Liver (tissue), 9 donors: ENCODE measurements around the gene RGS21. TPM values are rescaled to one million over a fixed set of nuclear protein-coding genes. Genes with fewer than 3 reads are reported as not detected.

Experiments
- DNase-seq: peaks from one replicate; pipeline ENCODE4 v3.0.0-alpha.2; 2017; ENCODE audit warnings: low spot score
- H3K27ac ChIP-seq, 2 donors: one replicate each; pipeline ENCODE4 v1.7.0; 2013; ENCODE audit warnings: inconsistent platforms in 2 of 2, low read length in 2 of 2, control low read depth in 1 of 2, low read depth in 1 of 2, mild to moderate bottlenecking in 1 of 2
- H3K27me3 ChIP-seq, 4 donors: one replicate each; pipeline versions ENCODE4 v1.6.1 to v1.7.0; 2013; ENCODE audit warnings: low read length in 3 of 4, inconsistent platforms in 1 of 4, mild to moderate bottlenecking in 1 of 4, moderate library complexity in 1 of 4; ENCODE audit not compliant: control insufficient read depth in 4 of 4, insufficient read depth in 4 of 4
- H3K36me3 ChIP-seq, 4 donors: one replicate each; pipeline versions ENCODE4 v1.6.1 to v1.7.0; 2013; ENCODE audit warnings: low read length in 3 of 4, mild to moderate bottlenecking in 3 of 4, low read depth in 1 of 4, moderate library complexity in 1 of 4; ENCODE audit not compliant: control insufficient read depth in 4 of 4, insufficient read depth in 3 of 4
- H3K4me1 ChIP-seq, 4 donors: one replicate each; pipeline versions ENCODE4 v1.6.1 to v1.7.0; 2013; ENCODE audit warnings: low read length in 3 of 4, mild to moderate bottlenecking in 3 of 4, moderate library complexity in 1 of 4; ENCODE audit not compliant: control insufficient read depth in 4 of 4, insufficient read depth in 4 of 4
- H3K4me3 ChIP-seq, 3 donors: one replicate each; pipeline versions ENCODE4 v1.6.1 to v1.7.0; 2013; ENCODE audit warnings: low read length in 3 of 3, control low read depth in 1 of 3, low read depth in 1 of 3, mild to moderate bottlenecking in 1 of 3
- H3K9ac ChIP-seq, 2 donors: one replicate each; pipeline ENCODE4 v1.7.0; 2013; ENCODE audit warnings: low read length in 2 of 2, mild to moderate bottlenecking in 2 of 2, moderate library complexity in 2 of 2, control low read depth in 1 of 2, low read depth in 1 of 2
- H3K9me3 ChIP-seq, 4 donors: one replicate each; pipeline versions ENCODE4 v1.6.1 to v1.7.0; 2013; ENCODE audit warnings: low read length in 3 of 4; ENCODE audit not compliant: control insufficient read depth in 4 of 4
- EGR1 ChIP-seq, 2 donors: IDR thresholded peaks; 2 replicates each; pipeline ENCODE4 v1.6.1; 2016 to 2018; ENCODE audit warnings: antibody characterized with exemption in 2 of 2, low read depth in 2 of 2
- FOXA1 ChIP-seq: IDR thresholded peaks from 2 replicates; pipeline ENCODE4 v1.6.1; 2016; ENCODE audit warnings: antibody characterized with exemption
- FOXA2 ChIP-seq: IDR thresholded peaks from 2 replicates; pipeline ENCODE4 v1.6.1; 2016; ENCODE audit warnings: antibody characterized with exemption
- GABPA ChIP-seq, 2 donors: IDR thresholded peaks in 1 of 2; conservative IDR thresholded peaks in 1 of 2; 2 replicates each; pipeline ENCODE4 v1.6.1; 2016; ENCODE audit warnings: antibody characterized with exemption in 2 of 2, mild to moderate bottlenecking in 1 of 2, moderate library complexity in 1 of 2
- HNF4A ChIP-seq, 2 donors: conservative IDR thresholded peaks; 2 replicates each; pipeline ENCODE4 v1.6.1; 2016; ENCODE audit warnings: antibody characterized with exemption in 2 of 2, mild to moderate bottlenecking in 2 of 2
- HNF4G ChIP-seq: IDR thresholded peaks from 2 replicates; pipeline ENCODE4 v1.6.1; 2016; ENCODE audit warnings: antibody characterized with exemption
- JUND ChIP-seq, 2 donors: IDR thresholded peaks; 2 replicates each; pipeline ENCODE4 v1.6.1; 2016; ENCODE audit warnings: antibody characterized with exemption in 2 of 2
- NR2F2 ChIP-seq: IDR thresholded peaks from 2 replicates; pipeline ENCODE4 v1.6.1; 2016; ENCODE audit warnings: antibody characterized with exemption
- RAD21 ChIP-seq, 2 donors: IDR thresholded peaks; 2 replicates each; pipeline ENCODE4 v1.6.1; 2016; ENCODE audit warnings: antibody characterized with exemption in 2 of 2, mild to moderate bottlenecking in 2 of 2
- TAF1 ChIP-seq: conservative IDR thresholded peaks from 2 replicates; pipeline ENCODE4 v1.6.1; 2016; ENCODE audit warnings: antibody characterized with exemption, mild to moderate bottlenecking
- YY1 ChIP-seq: IDR thresholded peaks from 2 replicates; pipeline ENCODE4 v1.6.1; 2016; ENCODE audit warnings: antibody characterized with exemption, mild to moderate bottlenecking
- WGBS: extraction: QIAGEN DNeasy Blood & Tissue Kit; methylation state at CpG from one replicate; pipeline ENCODE4 v1.1.7; 2013; 5-methylcytosine and 5-hydroxymethylcytosine counted together
- polyA plus RNA-seq, 2 donors: library from polyadenylated mRNA; stranded (reverse) in 1 of 2; unstranded in 1 of 2; fragments of 200-250 nt in 1 of 2; fragments of >200 nt in 1 of 2; fragmentation: Nextera tagmentation in 1 of 2; extraction: Ambion mirVana in 1 of 2; gene quantifications; one replicate each; pipeline versions ENCODE4 v1.2.1 to v1.2.3, GENCODE V29; 2013 to 2015
- total RNA-seq, 2 donors: library from RNA; depleted of rRNA; stranded (reverse); fragments of >200 nt; gene quantifications; one replicate each; pipeline ENCODE4 v1.2.3, GENCODE V29; 2014
- TF ChIP-seq, protein P1 (sequence below): IDR thresholded peaks from 2 replicates; pipeline ENCODE4 v1.6.1; 2016; ENCODE audit warnings: antibody characterized with exemption
- TF ChIP-seq, protein P2 (sequence below): IDR thresholded peaks from 2 replicates; pipeline ENCODE4 v1.6.1; 2016; ENCODE audit warnings: antibody characterized with exemption, mild to moderate bottlenecking
- donor health status: healthy.
- donor health status: healthy.
- donor health status: healthy.
- donor health status: healthy.
- donor health status: healthy.

The RGS21 gene
- total and polyA plus RNA-seq, 4 donors: not detected

DNA sequence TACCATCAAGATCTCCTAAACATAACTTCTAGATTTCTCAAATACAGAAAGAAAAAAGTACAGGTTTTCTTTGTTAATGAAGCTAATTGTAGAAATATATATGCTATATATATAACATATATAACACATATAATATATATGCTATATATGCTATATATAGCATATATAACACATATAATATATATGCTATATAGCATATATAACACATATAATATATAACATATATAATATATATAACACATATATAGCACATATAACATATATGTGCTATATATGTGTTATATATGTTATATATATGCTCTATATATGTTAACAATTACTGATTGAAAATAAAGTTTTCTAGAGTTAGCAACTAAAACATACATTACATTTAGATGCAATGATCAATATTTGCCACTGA lies 34.8 kb downstream of the RGS21 start (continued):
- no peak for TF ChIP-seq JUND (IDR thresholded peaks at IDR 0.05)
- TF ChIP-seq HNF4A (conservative IDR thresholded peaks at IDR 0.05): no peak
- no peak for TF ChIP-seq NR2F2

DNA sequence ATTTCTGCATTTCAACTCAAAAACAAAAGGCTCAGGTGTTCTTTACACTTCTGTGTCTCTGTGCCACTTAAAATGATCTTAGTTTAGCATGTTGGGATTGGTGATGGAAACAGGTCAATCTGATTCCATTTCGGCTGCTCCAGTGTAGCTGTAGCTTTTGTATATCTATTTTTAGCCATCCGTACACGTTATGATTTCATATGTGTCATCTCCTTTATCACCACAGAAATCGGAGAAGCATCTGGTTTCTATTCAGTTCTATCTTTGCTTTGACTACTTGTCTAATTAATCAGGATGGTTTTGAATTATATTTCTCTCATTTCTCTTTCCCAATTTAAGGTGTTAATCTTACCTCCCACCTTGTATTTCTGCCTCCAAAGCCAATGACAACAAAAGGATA lies 41.1 kb downstream of the RGS21 start:
- no peaks in the 10 kb centered on the region for H3K36me3 ChIP-seq
- WGBS: 67% methylated on average over 4 of the region's 4 CpGs

DNA sequence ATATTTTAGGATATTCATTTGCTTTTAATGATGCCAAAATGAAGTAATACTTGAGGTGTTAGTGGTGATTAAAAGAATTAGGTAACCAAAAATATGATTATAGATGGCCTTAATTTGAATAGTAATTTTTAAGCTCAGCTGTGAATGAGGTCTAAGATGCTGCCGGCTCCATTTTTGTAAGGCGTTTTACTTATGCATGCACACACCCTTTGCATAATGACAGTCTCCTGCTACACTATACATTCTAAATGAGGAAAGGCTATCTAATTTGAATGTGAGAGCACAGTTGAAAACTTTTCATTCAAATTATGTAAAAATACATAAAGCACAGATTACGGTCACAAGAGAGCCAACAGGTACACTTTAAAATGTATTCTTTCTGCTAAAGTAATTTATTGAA lies 41.6 kb downstream of the RGS21 start:
- H3K36me3 ChIP-seq: no peaks in the 10 kb centered on the region
- DNase-seq: no peak
- H3K4me1 ChIP-seq: no peaks in the 10 kb centered on the region
- H3K4me3 ChIP-seq: no peak overlapping the region
- H3K9ac ChIP-seq: no peak overlapping the region
- 87% methylated on average over 3 of the region's 3 CpGs for WGBS
- TF ChIP-seq, protein P1, sequence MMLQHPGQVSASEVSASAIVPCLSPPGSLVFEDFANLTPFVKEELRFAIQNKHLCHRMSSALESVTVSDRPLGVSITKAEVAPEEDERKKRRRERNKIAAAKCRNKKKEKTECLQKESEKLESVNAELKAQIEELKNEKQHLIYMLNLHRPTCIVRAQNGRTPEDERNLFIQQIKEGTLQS: no peak
- TF ChIP-seq YY1 (no peak), GABPA (IDR thresholded peaks at IDR 0.05 in 1 of 2, conservative IDR thresholded peaks at IDR 0.05 in 1 of 2) (no peak), HNF4G (no peak), EGR1 (IDR thresholded peaks at IDR 0.05; ENCODE audit: low read depth in 2 of 2) (no peak), RAD21 (IDR thresholded peaks at IDR 0.05) (no peak), FOXA1 (no peak), TAF1 (no peak)
- TF ChIP-seq, protein P2, sequence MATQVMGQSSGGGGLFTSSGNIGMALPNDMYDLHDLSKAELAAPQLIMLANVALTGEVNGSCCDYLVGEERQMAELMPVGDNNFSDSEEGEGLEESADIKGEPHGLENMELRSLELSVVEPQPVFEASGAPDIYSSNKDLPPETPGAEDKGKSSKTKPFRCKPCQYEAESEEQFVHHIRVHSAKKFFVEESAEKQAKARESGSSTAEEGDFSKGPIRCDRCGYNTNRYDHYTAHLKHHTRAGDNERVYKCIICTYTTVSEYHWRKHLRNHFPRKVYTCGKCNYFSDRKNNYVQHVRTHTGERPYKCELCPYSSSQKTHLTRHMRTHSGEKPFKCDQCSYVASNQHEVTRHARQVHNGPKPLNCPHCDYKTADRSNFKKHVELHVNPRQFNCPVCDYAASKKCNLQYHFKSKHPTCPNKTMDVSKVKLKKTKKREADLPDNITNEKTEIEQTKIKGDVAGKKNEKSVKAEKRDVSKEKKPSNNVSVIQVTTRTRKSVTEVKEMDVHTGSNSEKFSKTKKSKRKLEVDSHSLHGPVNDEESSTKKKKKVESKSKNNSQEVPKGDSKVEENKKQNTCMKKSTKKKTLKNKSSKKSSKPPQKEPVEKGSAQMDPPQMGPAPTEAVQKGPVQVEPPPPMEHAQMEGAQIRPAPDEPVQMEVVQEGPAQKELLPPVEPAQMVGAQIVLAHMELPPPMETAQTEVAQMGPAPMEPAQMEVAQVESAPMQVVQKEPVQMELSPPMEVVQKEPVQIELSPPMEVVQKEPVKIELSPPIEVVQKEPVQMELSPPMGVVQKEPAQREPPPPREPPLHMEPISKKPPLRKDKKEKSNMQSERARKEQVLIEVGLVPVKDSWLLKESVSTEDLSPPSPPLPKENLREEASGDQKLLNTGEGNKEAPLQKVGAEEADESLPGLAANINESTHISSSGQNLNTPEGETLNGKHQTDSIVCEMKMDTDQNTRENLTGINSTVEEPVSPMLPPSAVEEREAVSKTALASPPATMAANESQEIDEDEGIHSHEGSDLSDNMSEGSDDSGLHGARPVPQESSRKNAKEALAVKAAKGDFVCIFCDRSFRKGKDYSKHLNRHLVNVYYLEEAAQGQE: no peak
- H3K9me3 ChIP-seq: no peaks in the 10 kb centered on the region
- no peaks in the 10 kb centered on the region for H3K27me3 ChIP-seq
- no peak overlapping the region for H3K27ac ChIP-seq

More for the DNA sequence above, 41.1 kb downstream of the RGS21 start:
- Histone ChIP-seq H3K9me3 (no peaks in the 10 kb centered on the region), H3K27ac (no peak overlapping the region), H3K4me3 (no peak overlapping the region), H3K27me3 (no peaks in the 10 kb centered on the region), H3K9ac (no peak overlapping the region), H3K4me1 (no peaks in the 10 kb centered on the region)
- no peak for DNase-seq
- TF ChIP-seq HNF4G: no peak
- TF ChIP-seq HNF4A (conservative IDR thresholded peaks at IDR 0.05): no peak
- TF ChIP-seq NR2F2: no peak
- no peak for TF ChIP-seq FOXA2
- no peak for TF ChIP-seq EGR1 (IDR thresholded peaks at IDR 0.05; ENCODE audit: low read depth in 2 of 2)
- TF ChIP-seq, protein P1: no peak
- TF ChIP-seq JUND (IDR thresholded peaks at IDR 0.05): no peak
- TF ChIP-seq, protein P2: no peak
- TF ChIP-seq YY1: no peak
